Measurements from ENCODE around the gene IL36B. TPM values are rescaled to one million over a fixed set of nuclear protein-coding genes. Genes with fewer than 3 reads are reported as not detected.

Gene IL36B
- total and polyA plus RNA-seq, 8 donors = not detected

- peaks cover 11 to 28% (median 19%) of the 10 kb centered on the region in 4 donors for H3K4me1 ChIP-seq
- no peak overlapping the region for H3K4me3 ChIP-seq
- no peaks in the 10 kb centered on the region for H3K27me3 ChIP-seq
- WGBS, 5 donors = 66 to 95% (median 79%) methylated on average over 2 of the region's 2 CpGs
- no peak overlapping the region for H3K27ac ChIP-seq
- TF ChIP-seq POLR2A (IDR thresholded peaks at IDR 0.05) (no peak), EP300 (IDR thresholded peaks at IDR 0.05) (no peak), POLR2AphosphoS5 (IDR thresholded peaks at IDR 0.05) (no peak), CTCF (IDR thresholded peaks at IDR 0.05) (no peak)
- no peak for DNase-seq
- no peaks in the 10 kb centered on the region for H3K9me3 ChIP-seq
- intact Hi-C loops (cut with DNase I; ENCODE audit: low total_unique reads) = no loop called here
- H3K36me3 ChIP-seq = no peaks in the 10 kb centered on the region
These were observed 29.0 kb upstream of the IL36B start for GRCh38 chr2:113081488-113082210.

GRCh38 chr2:113080134-113080533, 27.5 kb upstream of the IL36B start:
- Histone ChIP-seq H3K9me3 (no peaks in the 10 kb centered on the region), H3K36me3 (no peaks in the 10 kb centered on the region), H3K27me3 (no peaks in the 10 kb centered on the region), H3K27ac (peak overlapping the region; percentile 55 to 84 (median 73)), H3K4me1 (peaks cover 11 to 28% (median 19%) of the 10 kb centered on the region in 4 donors), H3K4me3 (no peak overlapping the region)
- intact Hi-C loops (cut with DNase I; ENCODE audit: low total_unique reads) = no loop called here
- no peak for TF ChIP-seq POLR2A (IDR thresholded peaks at IDR 0.05)
- TF ChIP-seq EP300 (IDR thresholded peaks at IDR 0.05) = no peak
- peak in 4 of 7 experiments; percentile 31 to 63 (median 46) for TF ChIP-seq CTCF (IDR thresholded peaks at IDR 0.05)
- 40 to 56% (median 50%) methylated on average over 9 of the region's 9 CpGs for WGBS, 5 donors
- peak; percentile 62 to 68 for DNase-seq

GRCh38 chr2:113079131-113079530, 26.5 kb upstream of the IL36B start:
- no peaks in the 10 kb centered on the region for H3K27me3 ChIP-seq
- intact Hi-C loops (cut with DNase I; ENCODE audit: low total_unique reads) = no loop called here
- no peaks in the 10 kb centered on the region for H3K36me3 ChIP-seq
- peaks cover 11 to 23% (median 19%) of the 10 kb centered on the region in 4 donors for H3K4me1 ChIP-seq
- WGBS, 5 donors = 31 to 55% (median 35%) methylated on average over 4 of the region's 4 CpGs
- TF ChIP-seq EP300 (IDR thresholded peaks at IDR 0.05) (no peak), POLR2A (IDR thresholded peaks at IDR 0.05) (no peak), POLR2AphosphoS5 (IDR thresholded peaks at IDR 0.05) (peak in 1 of 3 donors; percentile 11)
- no peaks in the 10 kb centered on the region for H3K9me3 ChIP-seq
- peak overlapping the region; percentile 68 to 88 (median 80) for H3K27ac ChIP-seq
- DNase-seq = peak in 1 of 2 donors; percentile 75
- H3K4me3 ChIP-seq = no peak overlapping the region

- no peaks in the 10 kb centered on the region for H3K36me3 ChIP-seq
- peak; percentile 52 to 85 for DNase-seq
- intact Hi-C loops (cut with DNase I; ENCODE audit: low total_unique reads) = no loop called here
- H3K4me1 ChIP-seq = peaks cover 11 to 22% (median 19%) of the 10 kb centered on the region in 4 donors
- no peak overlapping the region for H3K4me3 ChIP-seq
- WGBS, 5 donors = 19 to 53% (median 34%) methylated on average over 6 of the region's 6 CpGs
- peak overlapping the region; percentile 68 to 94 (median 80) for H3K27ac ChIP-seq
- no peaks in the 10 kb centered on the region for H3K27me3 ChIP-seq
- TF ChIP-seq CTCF (IDR thresholded peaks at IDR 0.05) (no peak), POLR2AphosphoS5 (IDR thresholded peaks at IDR 0.05) (peak in 1 of 3 donors; percentile 36), POLR2A (IDR thresholded peaks at IDR 0.05) (no peak), EP300 (IDR thresholded peaks at IDR 0.05) (no peak)
- no peaks in the 10 kb centered on the region for H3K9me3 ChIP-seq
These were observed 25.7 kb upstream of the IL36B start for GRCh38 chr2:113078350-113078839.

- DNase-seq = peak; percentile 38 to 51
- WGBS, 5 donors = 57 to 87% (median 68%) methylated on average over 1 of the region's 1 CpG
- intact Hi-C loops (cut with DNase I; ENCODE audit: low total_unique reads) = no loop called here
These were observed 25.3 kb upstream of the IL36B start for GRCh38 chr2:113077921-113078320.

More at GRCh38 chr2:113077921-113078320, 25.3 kb upstream of the IL36B start:
- Histone ChIP-seq H3K36me3 (no peaks in the 10 kb centered on the region), H3K27me3 (no peaks in the 10 kb centered on the region), H3K27ac (peak overlapping the region; percentile 68 to 94 (median 80)), H3K4me1 (peaks cover 11 to 22% (median 19%) of the 10 kb centered on the region in 4 donors), H3K9me3 (no peaks in the 10 kb centered on the region), H3K4me3 (no peak overlapping the region)
- TF ChIP-seq CTCF (IDR thresholded peaks at IDR 0.05) (no peak), POLR2AphosphoS5 (IDR thresholded peaks at IDR 0.05) (peak in 1 of 3 donors; percentile 10), POLR2A (IDR thresholded peaks at IDR 0.05) (no peak), EP300 (IDR thresholded peaks at IDR 0.05) (no peak)
